Activated T-cell treated with anti-CD3 and anti-CD28 coated beads, Interleukin-2, amount 50 U/mL, for 1 hour (primary cell): ENCODE measurements around the gene TRAPPC5.

Experiments
- DNase-seq: peaks from one replicate; pipeline ENCODE4 v3.0.0-alpha.2; 2020

The TRAPPC5 gene

GRCh38 chr19:7677669-7678311 lies 2.8 kb upstream of the TRAPPC5 start:
- DNase-seq = no peak

GRCh38 chr19:7678971-7679751 lies 1.5 kb upstream of the TRAPPC5 start:
- peak; percentile 67 for DNase-seq

GRCh38 chr19:7679771-7680605 lies 645 bp upstream of the TRAPPC5 start:
- DNase-seq = no peak

- peak; percentile 76 for DNase-seq
Measured at GRCh38 chr19:7681340-7682174, 924 bp downstream of the TRAPPC5 start.

- DNase-seq = no peak
Measured at GRCh38 chr19:7682175-7682855, 1.7 kb downstream of the TRAPPC5 start.

GRCh38 chr19:7685546-7686445 lies 5.2 kb downstream of the TRAPPC5 start:
- DNase-seq = no peak

GRCh38 chr19:7687177-7687576 lies 6.5 kb downstream of the TRAPPC5 start:
- DNase-seq = no peak

- no peak for DNase-seq
Measured at GRCh38 chr19:7689165-7689564, 8.5 kb downstream of the TRAPPC5 start.

- DNase-seq = no peak
Measured at GRCh38 chr19:7690779-7691258, 10.2 kb downstream of the TRAPPC5 start.

- no peak for DNase-seq
Measured at GRCh38 chr19:7691497-7691896, 10.9 kb downstream of the TRAPPC5 start.

- DNase-seq = no peak
Measured at GRCh38 chr19:7692417-7693088, 11.9 kb downstream of the TRAPPC5 start.

GRCh38 chr19:7694499-7694898 lies 13.9 kb downstream of the TRAPPC5 start:
- DNase-seq = no peak

- no peak for DNase-seq
Measured at GRCh38 chr19:7697721-7698287, 17.2 kb downstream of the TRAPPC5 start.

- no peak for DNase-seq
Measured at GRCh38 chr19:7698583-7698982, 17.9 kb downstream of the TRAPPC5 start.

- DNase-seq = no peak
Measured at GRCh38 chr19:7699003-7699402, 18.4 kb downstream of the TRAPPC5 start.

GRCh38 chr19:7699417-7700401 lies 19.1 kb downstream of the TRAPPC5 start:
- no peak for DNase-seq

GRCh38 chr19:7701049-7701653 lies 20.5 kb downstream of the TRAPPC5 start:
- no peak for DNase-seq
